Fibroblast of mammary gland (primary cell): Measurements from ENCODE around the gene ADIPOR1.
"Not testable (repeated sequence)": the region's sequence is repeated elsewhere in the genome, so short reads cannot be mapped to it uniquely, and the experiment has no call there.

Experiments used
- DNase-seq: peaks from one replicate; pipeline ENCODE4 v3.0.0-alpha.2; 2010; ENCODE audit warnings: low read depth
- H3K4me3 ChIP-seq: 2 replicates; pipeline ENCODE4 v1.5.1; 2011; ENCODE audit warnings: low read depth, mild to moderate bottlenecking, low read length, moderate library complexity; ENCODE audit not compliant: control insufficient read depth
- TF ChIP-seq, protein P1 (sequence below): conservative IDR thresholded peaks from 2 replicates; pipeline ENCODE4 v1.5.1; 2011; ENCODE audit warnings: low read depth, low read length, inconsistent platforms; ENCODE audit not compliant: control insufficient read depth, insufficient read depth

The ADIPOR1 gene

DNA sequence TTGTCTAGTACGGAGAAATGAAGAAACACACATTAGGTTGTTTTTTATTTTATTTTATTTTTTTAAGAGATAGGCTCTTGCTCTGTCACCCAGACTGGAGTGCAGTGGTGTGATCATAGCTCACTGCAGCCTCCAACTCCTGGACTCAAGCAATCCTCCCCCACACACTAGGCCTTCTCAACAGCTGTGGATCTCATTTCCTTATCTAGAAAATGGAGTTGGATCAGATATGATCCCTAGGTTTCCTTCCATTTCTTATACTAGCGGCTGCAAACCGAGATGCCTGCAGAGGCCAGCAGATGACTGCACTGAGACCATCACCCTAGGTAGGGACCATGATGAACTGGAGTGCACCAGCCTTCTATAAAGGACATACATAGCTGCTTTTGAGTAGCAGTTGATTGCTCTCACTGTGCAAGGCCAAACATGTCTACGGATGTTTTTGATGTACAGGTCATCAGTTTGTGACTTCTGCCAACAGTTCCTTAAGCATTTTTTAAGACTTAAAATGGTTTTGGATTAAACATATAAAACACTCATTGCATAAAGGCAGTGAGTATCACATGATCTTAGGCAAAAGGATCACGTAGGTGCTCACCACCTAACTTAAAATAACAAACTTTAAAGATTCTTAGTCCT is 19.7 kb downstream of the ADIPOR1 start:
- no peak for DNase-seq
- TF ChIP-seq, protein P1, sequence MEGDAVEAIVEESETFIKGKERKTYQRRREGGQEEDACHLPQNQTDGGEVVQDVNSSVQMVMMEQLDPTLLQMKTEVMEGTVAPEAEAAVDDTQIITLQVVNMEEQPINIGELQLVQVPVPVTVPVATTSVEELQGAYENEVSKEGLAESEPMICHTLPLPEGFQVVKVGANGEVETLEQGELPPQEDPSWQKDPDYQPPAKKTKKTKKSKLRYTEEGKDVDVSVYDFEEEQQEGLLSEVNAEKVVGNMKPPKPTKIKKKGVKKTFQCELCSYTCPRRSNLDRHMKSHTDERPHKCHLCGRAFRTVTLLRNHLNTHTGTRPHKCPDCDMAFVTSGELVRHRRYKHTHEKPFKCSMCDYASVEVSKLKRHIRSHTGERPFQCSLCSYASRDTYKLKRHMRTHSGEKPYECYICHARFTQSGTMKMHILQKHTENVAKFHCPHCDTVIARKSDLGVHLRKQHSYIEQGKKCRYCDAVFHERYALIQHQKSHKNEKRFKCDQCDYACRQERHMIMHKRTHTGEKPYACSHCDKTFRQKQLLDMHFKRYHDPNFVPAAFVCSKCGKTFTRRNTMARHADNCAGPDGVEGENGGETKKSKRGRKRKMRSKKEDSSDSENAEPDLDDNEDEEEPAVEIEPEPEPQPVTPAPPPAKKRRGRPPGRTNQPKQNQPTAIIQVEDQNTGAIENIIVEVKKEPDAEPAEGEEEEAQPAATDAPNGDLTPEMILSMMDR: no peak
- H3K4me3 ChIP-seq: no peak overlapping the region

- not testable (repeated sequence) for H3K4me3 ChIP-seq, DNase-seq
Measured at GRCh38 chr1:202936409-202936808, 21.7 kb downstream of the ADIPOR1 start.

DNA sequence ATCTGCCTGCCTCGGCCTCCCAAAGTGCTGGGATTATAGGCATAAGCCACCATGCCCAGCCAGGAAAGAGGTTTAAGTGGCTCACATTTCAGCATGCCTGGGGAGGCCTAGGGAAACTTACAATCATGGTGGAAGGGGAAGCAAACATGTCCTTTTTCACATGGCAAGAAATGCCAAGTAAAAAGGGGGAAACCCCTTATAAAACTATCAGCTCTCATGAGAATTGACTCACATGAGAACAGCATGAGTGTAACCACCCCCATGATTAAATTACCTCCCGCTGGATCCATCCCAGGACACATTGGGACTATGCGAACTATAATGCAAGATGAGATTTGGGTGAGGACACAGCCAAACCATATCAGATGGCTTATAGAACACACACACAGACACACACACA is 22.3 kb downstream of the ADIPOR1 start:
- H3K4me3 ChIP-seq: no peak overlapping the region
- peak; percentile 18 for DNase-seq
- TF ChIP-seq, protein P1: no peak

DNA sequence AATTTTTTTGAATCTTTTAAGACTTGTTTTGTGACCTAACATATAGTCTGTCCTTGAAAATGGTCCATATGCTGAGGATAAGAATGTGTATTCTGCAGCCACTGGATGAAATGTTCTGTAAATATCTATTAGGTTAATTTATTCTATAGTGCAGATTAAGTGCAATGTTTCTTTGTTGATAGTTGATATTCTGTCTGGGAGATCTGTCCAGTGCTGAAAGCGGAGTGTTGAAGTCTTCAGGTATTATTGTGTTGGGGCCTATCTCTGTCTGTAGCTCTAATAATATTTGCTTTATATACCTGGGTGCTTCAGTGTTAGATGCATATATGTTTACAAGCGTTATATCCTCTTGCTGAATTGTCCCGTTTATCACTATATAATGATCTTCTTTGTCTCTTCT is 23.4 kb downstream of the ADIPOR1 start:
- H3K4me3 ChIP-seq: no peak overlapping the region
- TF ChIP-seq, protein P1: no peak
- no peak for DNase-seq

DNA sequence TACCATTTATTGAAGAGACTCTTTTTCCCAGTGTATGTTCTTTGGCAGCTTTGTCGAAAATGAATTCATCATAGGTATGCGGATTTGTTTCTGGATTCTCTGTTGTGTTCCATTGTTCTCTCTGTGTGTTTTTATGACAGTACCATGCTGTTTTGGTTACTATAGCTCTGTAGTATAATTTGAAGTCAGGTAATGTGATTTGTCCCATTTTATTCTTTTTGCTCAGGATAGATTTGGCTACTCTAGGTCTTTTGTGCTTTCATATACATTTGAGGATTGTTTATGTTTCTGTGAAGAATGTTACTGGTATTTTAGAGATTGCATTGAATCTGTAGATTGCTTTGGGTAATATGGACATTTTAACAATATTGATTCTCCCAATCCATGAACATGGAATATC is 25.6 kb downstream of the ADIPOR1 start:
- DNase-seq: no peak
- H3K4me3 ChIP-seq: no peak overlapping the region
- TF ChIP-seq, protein P1: no peak

DNA sequence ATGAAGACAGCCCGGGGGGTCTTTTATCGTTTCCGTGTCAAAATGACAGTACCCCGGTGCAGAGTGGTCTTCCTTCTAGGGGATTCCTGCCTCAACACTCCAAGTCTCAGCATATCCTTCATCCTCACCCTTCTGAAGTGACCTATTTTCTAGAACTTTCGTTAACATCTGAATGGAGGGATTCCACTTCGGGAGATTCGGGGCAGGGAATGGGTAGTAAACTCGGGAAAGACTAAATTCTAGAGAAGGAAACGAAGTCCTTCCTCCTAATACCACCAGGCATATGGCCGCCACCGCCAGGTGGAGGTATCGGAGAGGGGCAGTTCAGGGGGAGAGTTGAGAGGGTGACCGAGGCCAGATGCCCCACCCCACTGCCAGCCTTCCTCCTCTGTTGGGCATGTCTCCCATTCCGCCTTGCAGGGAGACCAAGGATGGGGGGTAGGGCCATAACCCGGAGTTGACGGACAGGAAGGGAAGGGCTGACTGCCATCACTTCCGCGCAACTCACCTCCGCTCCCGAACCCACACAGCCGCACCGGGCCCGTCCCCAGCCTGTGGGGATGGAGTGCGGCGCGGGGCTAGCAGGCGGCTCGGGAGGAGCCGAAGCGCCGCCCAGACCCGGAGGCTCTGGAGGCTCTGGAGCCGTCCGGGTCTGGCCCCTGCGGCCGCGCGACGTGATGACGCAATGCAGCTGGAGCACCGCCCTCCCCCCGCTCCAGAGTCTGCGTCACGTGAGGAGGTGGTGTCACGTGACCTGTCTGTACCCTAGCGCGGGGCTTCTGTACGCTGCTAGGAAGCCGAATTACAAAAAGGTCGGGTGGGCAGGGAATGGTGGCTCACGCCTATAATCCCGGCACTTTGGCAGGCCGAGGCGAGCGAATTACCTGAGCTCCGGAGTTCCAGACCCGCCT is 31.3 kb downstream of the ADIPOR1 start, which contains the start of gene KLHL12:
TSS of gene KLHL12 (minus strand) at position 654 of the 911 bp plus-strand sequence. CDS start 2,072 bp downstream, outside the sequence.
- TF ChIP-seq, protein P1: peak; percentile 51
- H3K4me3 ChIP-seq: peak within 1 kb of the TSS; percentile 92
- peak; percentile 96 for DNase-seq

DNA sequence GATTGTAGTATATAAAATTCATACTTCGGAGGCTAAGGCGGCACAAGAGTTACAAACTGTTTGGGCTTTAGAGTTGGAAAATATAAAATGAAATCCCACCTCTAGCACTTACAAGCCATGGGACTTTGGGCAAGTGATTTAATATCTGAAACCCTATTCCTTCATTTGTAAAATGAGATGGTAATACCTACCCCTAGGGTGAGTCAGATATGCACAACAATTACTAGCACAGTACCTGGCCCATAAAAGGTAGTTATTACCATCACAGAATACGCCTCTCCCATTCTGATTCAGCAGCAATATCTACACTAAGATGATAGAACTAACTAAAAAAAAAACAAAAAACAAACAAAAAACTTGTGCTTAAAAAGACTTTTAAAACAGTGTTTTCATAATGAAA is 34.6 kb downstream of the ADIPOR1 start:
- no peak overlapping the region for H3K4me3 ChIP-seq
- TF ChIP-seq, protein P1: no peak
- DNase-seq: no peak
